ENCODE data around the gene RPL13A. TPM values are rescaled to one million over a fixed set of nuclear protein-coding genes. Genes with fewer than 3 reads are reported as not detected.
"Not testable (repeated sequence)": the region's sequence is repeated elsewhere in the genome, so short reads cannot be mapped to it uniquely, and the experiment has no call there.

The RPL13A gene
- polyA plus RNA-seq, 3 donors = 655 to 1,621 (median 663) TPM

DNA sequence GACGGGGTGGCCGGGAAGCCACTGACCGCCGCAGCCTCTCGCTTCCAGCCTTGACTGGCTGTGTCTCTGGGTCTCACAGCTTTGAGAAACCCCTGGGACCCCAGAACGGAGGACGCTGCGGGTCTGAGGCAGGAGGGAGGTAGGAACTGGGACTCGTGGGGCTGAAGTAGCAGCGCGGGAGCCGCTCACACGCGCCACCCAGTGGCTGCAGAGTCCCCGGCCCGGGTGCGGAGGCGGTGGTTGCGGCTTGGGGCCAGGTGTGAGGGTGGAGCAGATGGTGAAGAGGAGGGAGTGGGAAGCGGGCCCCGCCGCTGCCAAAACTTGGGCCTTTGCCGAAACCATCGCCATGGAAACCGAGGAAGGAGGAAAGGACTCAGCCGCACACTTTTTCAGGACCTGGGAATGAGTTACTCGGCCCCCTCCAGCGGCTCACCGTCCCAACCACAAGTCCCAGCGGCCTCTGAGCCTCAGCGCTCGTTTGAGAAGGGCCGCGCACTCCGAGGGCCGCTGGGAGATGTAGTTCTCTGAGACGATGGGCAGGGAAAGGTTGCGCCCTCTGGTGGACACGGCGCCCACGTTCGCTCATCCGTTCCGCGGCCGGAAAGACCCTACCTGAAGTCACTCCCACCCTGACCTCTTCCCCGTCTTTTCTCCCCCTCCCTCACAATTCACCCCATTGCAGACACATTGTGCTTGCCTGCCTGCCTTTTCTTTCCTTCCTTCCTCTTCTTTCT, 43.9 kb upstream of the RPL13A start:
- no peak overlapping the region for H3K27ac ChIP-seq (ENCODE audit: low read depth in 1 of 2, low read length in 2 of 2)
- peak overlapping the region; percentile 53 for H3K9ac ChIP-seq (ENCODE audit: insufficient read depth, low read length, poor library complexity, severe bottlenecking)
- WGBS (ENCODE audit: insufficient coverage) = under 1% methylated on average over 43 of the region's 47 CpGs

GRCh38 chr19:49444100-49444700, 43.2 kb upstream of the RPL13A start:
- 67% methylated on average over 5 of the region's 5 CpGs for WGBS (ENCODE audit: insufficient coverage)
- Histone ChIP-seq H3K36me3 (replicated peaks in 1 of 2; ENCODE audit: control insufficient read depth in 1 of 2, insufficient read depth in 2 of 2, low read length in 2 of 2) (peaks cover 20 to 29% of the 10 kb centered on the region in 2 donors), H3K4me2 (replicated peaks; ENCODE audit: extremely low read depth, low read length, poor library complexity, severe bottlenecking) (peak overlapping the region; percentile 100), H3K4me3 (replicated peaks in 1 of 3; ENCODE audit: low read depth in 2 of 3, low read length in 3 of 3) (peak overlapping the region in 1 of 3 experiments; percentile 95), H3K9me3 (replicated peaks in 1 of 2; ENCODE audit: control insufficient read depth in 1 of 2, insufficient read depth in 1 of 2, low read length in 2 of 2) (peaks cover 0 to 17% of the 10 kb centered on the region in 2 donors), H3K27me3 (ENCODE audit: control insufficient read depth in 2 of 2, insufficient read depth in 2 of 2, low read length in 2 of 2) (peaks cover 29 to 32% of the 10 kb centered on the region in 2 donors), H3K4me1 (ENCODE audit: control insufficient read depth in 1 of 2, insufficient read depth in 2 of 2, low read length in 2 of 2) (peaks cover 37 to 46% of the 10 kb centered on the region in 2 donors)
- not testable (repeated sequence) for H4K20me1 ChIP-seq (ENCODE audit: insufficient read depth, low read length); H2AFZ ChIP-seq (ENCODE audit: insufficient read depth, low read depth, low read length, poor library complexity, severe bottlenecking); H3K9ac ChIP-seq (ENCODE audit: insufficient read depth, low read length, poor library complexity, severe bottlenecking); H3K27ac ChIP-seq (ENCODE audit: low read depth in 1 of 2, low read length in 2 of 2); DNase-seq; H3K79me2 ChIP-seq (ENCODE audit: insufficient read depth, low read length)
- H3K9me3 Mint-ChIP-seq = peaks cover 0 to 25% (median 14%) of the 10 kb centered on the region in 7 donors
- peaks cover 31 to 37% (median 33%) of the 10 kb centered on the region in 3 donors for H3K27me3 Mint-ChIP-seq (ENCODE audit: low read depth in 3 of 3)
- peak overlapping the region in 2 of 7 donors; percentile 53 to 70 for H3K27ac Mint-ChIP-seq
- peak overlapping the region in 1 of 2 donors; percentile 9 for H3K4me3 Mint-ChIP-seq
- intact Hi-C loops (cut with micrococcal nuclease) = loop anchor here in 1 of 2 donors (5.0 kb wide), 1 partner anchor 52 kb away; no protein-coding TSS in a partner anchor
- H3K4me1 Mint-ChIP-seq = peaks cover 52% of the 10 kb centered on the region
- peaks cover 40 to 41% of the 10 kb centered on the region in 2 donors for H3K36me3 Mint-ChIP-seq

More for the DNA sequence above, 43.9 kb upstream of the RPL13A start:
- intact Hi-C loops (cut with micrococcal nuclease) = loop anchor here (1.0 to 5.0 kb wide), 2 partner anchors 51 kb away; no protein-coding TSS in a partner anchor
- H3K4me1 ChIP-seq (ENCODE audit: control insufficient read depth in 1 of 2, insufficient read depth in 2 of 2, low read length in 2 of 2) = peaks cover 37 to 46% of the 10 kb centered on the region in 2 donors
- Mint-ChIP-seq H3K9me3 (peaks cover 0 to 25% (median 14%) of the 10 kb centered on the region in 7 donors), H3K4me3 (peak overlapping the region; percentile 80 to 83), H3K27ac (peak overlapping the region in 4 of 7 donors; percentile 56 to 74 (median 66)), H3K4me1 (peaks cover 50% of the 10 kb centered on the region), H3K36me3 (peaks cover 33 to 35% of the 10 kb centered on the region in 2 donors), H3K27me3 (ENCODE audit: low read depth in 3 of 3) (peaks cover 37 to 44% (median 40%) of the 10 kb centered on the region in 3 donors)
- DNase-seq = peak; percentile 86 to 89 (median 88)
- H3K36me3 ChIP-seq (replicated peaks in 1 of 2; ENCODE audit: control insufficient read depth in 1 of 2, insufficient read depth in 2 of 2, low read length in 2 of 2) = peaks cover 17 to 23% of the 10 kb centered on the region in 2 donors
- H3K4me2 ChIP-seq (replicated peaks; ENCODE audit: extremely low read depth, low read length, poor library complexity, severe bottlenecking) = peak overlapping the region; percentile 100
- no peaks in the 10 kb centered on the region for H4K20me1 ChIP-seq (ENCODE audit: insufficient read depth, low read length)
- H3K79me2 ChIP-seq (ENCODE audit: insufficient read depth, low read length) = no peaks in the 10 kb centered on the region
- peak overlapping the region; percentile 99 for H2AFZ ChIP-seq (ENCODE audit: insufficient read depth, low read depth, low read length, poor library complexity, severe bottlenecking)
- peaks cover 36 to 39% of the 10 kb centered on the region in 2 donors for H3K27me3 ChIP-seq (ENCODE audit: control insufficient read depth in 2 of 2, insufficient read depth in 2 of 2, low read length in 2 of 2)
- TF ChIP-seq, protein P1, sequence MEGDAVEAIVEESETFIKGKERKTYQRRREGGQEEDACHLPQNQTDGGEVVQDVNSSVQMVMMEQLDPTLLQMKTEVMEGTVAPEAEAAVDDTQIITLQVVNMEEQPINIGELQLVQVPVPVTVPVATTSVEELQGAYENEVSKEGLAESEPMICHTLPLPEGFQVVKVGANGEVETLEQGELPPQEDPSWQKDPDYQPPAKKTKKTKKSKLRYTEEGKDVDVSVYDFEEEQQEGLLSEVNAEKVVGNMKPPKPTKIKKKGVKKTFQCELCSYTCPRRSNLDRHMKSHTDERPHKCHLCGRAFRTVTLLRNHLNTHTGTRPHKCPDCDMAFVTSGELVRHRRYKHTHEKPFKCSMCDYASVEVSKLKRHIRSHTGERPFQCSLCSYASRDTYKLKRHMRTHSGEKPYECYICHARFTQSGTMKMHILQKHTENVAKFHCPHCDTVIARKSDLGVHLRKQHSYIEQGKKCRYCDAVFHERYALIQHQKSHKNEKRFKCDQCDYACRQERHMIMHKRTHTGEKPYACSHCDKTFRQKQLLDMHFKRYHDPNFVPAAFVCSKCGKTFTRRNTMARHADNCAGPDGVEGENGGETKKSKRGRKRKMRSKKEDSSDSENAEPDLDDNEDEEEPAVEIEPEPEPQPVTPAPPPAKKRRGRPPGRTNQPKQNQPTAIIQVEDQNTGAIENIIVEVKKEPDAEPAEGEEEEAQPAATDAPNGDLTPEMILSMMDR (IDR thresholded peaks at IDR 0.05) = peak; percentile 85
- peak overlapping the region; percentile 45 to 95 (median 65) for H3K4me3 ChIP-seq (replicated peaks in 1 of 3; ENCODE audit: low read depth in 2 of 3, low read length in 3 of 3)
- peaks cover 0 to 17% of the 10 kb centered on the region in 2 donors for H3K9me3 ChIP-seq (replicated peaks in 1 of 2; ENCODE audit: control insufficient read depth in 1 of 2, insufficient read depth in 1 of 2, low read length in 2 of 2)

Measured in CD14-positive monocyte (primary cell).